GM12878 (cell line): ENCODE results near the gene NFATC3. TPM values are rescaled to one million over a fixed set of nuclear protein-coding genes. Genes with fewer than 3 reads are reported as not detected.

Experiments
- ATAC-seq: fragments of 200-7000 bp; cut with Tn5 transposase; 3 replicates; pipeline ENCODE4 v1.9.1; 2020; ENCODE audit warnings: mild to moderate bottlenecking, moderate library complexity
- BruUV-seq: library from RNA; stranded (reverse); fragments of 400-500 nt; replicated peaks from 2 replicates; lab custom pipeline; 2021; lab: Mats Ljungman, UMichigan
- CTCF ChIA-PET: fragments of 300-600 bp; sonication (Branson Sonifier 250); formaldehyde crosslinking; extraction: SDS; loops from one replicate; lab custom pipeline; 2021; ENCODE audit warnings: inconsistent platforms; lab: Yijun Ruan, JAX
- POLR2A ChIA-PET: fragments of 350-600 bp; formaldehyde crosslinking; extraction: SDS; loops from one replicate; lab custom pipeline; 2021; ENCODE audit warnings: inconsistent platforms; lab: Charles Lee
- RAD21 ChIA-PET: fragments of 300-600 bp; sonication (Branson Sonifier 250); formaldehyde crosslinking; loops from one replicate; lab custom pipeline; 2023; ENCODE audit warnings: antibody characterized with exemption; ENCODE audit not compliant: unreplicated experiment; lab: Charles Lee
- SMC1A ChIA-PET: fragments of 300-600 bp; sonication (Branson Sonifier 250); formaldehyde crosslinking; loops from one replicate; lab custom pipeline; 2023; ENCODE audit not compliant: unreplicated experiment, uncharacterized antibody; lab: Charles Lee
- DNase-seq: peaks from one replicate; pipeline ENCODE4 v3.0.0-alpha.2; 2011; ENCODE audit warnings: low read depth, low spot score
- FAIRE-seq: peaks from 3 replicates; lab custom pipeline; 2011; peaks lifted over from hg19 to GRCh38; lab: Jason Lieb, UNC
- H2AFZ ChIP-seq: 2 replicates; pipeline ENCODE4 v1.6.0; 2011; ENCODE audit warnings: low read depth, low read length, control low read depth; ENCODE audit not compliant: control insufficient read depth
- H3K27ac ChIP-seq: 2 replicates; pipeline ENCODE4 v1.5.1; 2011; ENCODE audit warnings: control low read depth; ENCODE audit not compliant: control insufficient read depth, insufficient read depth
- H3K27me3 ChIP-seq, 2 experiments: replicated peaks in 1 of 2; 2 replicates each; pipeline versions ENCODE4 v1.6.0 to v1.6.1; 2011; ENCODE audit warnings: low read length in 1 of 2; ENCODE audit not compliant: control insufficient read depth in 2 of 2, insufficient read depth in 2 of 2
- H3K36me3 ChIP-seq, 2 experiments: 2 replicates each; pipeline ENCODE4 v1.5.1; 2011; ENCODE audit warnings: low read length in 1 of 2; ENCODE audit not compliant: control insufficient read depth in 2 of 2, insufficient read depth in 2 of 2
- H3K4me1 ChIP-seq: 2 replicates; pipeline ENCODE4 v1.6.1; 2011; ENCODE audit warnings: mild to moderate bottlenecking, low read length, moderate library complexity, mixed read lengths; ENCODE audit not compliant: control insufficient read depth, insufficient read depth
- H3K4me2 ChIP-seq: 2 replicates; pipeline ENCODE4 v1.6.0; 2011; ENCODE audit warnings: control low read depth; ENCODE audit not compliant: control insufficient read depth, insufficient read depth
- H3K4me3 ChIP-seq: fragments of 200-600 bp; sonication (generic); 2 replicates; pipeline ENCODE4 v1.5.1; 2016
- H3K79me2 ChIP-seq: 2 replicates; pipeline ENCODE4 v1.6.0; 2011; ENCODE audit warnings: low read length; ENCODE audit not compliant: control insufficient read depth, insufficient read depth
- H3K9ac ChIP-seq: 2 replicates; pipeline ENCODE4 v1.8.0; 2011; ENCODE audit warnings: low read length, control low read depth, mixed read lengths; ENCODE audit not compliant: control insufficient read depth, insufficient read depth
- H3K9me3 ChIP-seq: replicated peaks from 3 replicates; pipeline ENCODE4 v1.5.1; 2011; ENCODE audit warnings: mild to moderate bottlenecking, low read length; ENCODE audit not compliant: control insufficient read depth, insufficient read depth
- H4K20me1 ChIP-seq: 2 replicates; pipeline ENCODE4 v1.6.0; 2011; ENCODE audit not compliant: control insufficient read depth, insufficient read depth
- BCL11A ChIP-seq: IDR thresholded peaks from 2 replicates; pipeline ENCODE4 v1.6.1; 2011; ENCODE audit warnings: low read depth, low read length
- BCLAF1 ChIP-seq: fragments of 450-650 bp; IDR thresholded peaks from 2 replicates; pipeline ENCODE4 v1.6.1; 2017; ENCODE audit warnings: antibody characterized with exemption, mild to moderate bottlenecking, moderate library complexity
- FOXK2 ChIP-seq: fragments of 450-650 bp; IDR thresholded peaks from 2 replicates; pipeline ENCODE4 v1.6.1; 2017; ENCODE audit warnings: mild to moderate bottlenecking, moderate library complexity
- FOXM1 ChIP-seq: IDR thresholded peaks from 2 replicates; pipeline ENCODE4 v1.6.1; 2012; ENCODE audit warnings: low read depth, mild to moderate bottlenecking, inconsistent platforms, low read length, moderate library complexity
- GABPA ChIP-seq: IDR thresholded peaks from 2 replicates; pipeline ENCODE4 v1.6.1; 2014; ENCODE audit warnings: antibody characterized with exemption, low read depth, mild to moderate bottlenecking, inconsistent platforms
- HCFC1 ChIP-seq: fragments of 150-350 bp; IDR thresholded peaks from 2 replicates; pipeline ENCODE4 v1.6.1; 2014; ENCODE audit warnings: low read length
- HDAC2 ChIP-seq: fragments of 200-600 bp; sonication (generic); IDR thresholded peaks from 2 replicates; pipeline ENCODE4 v1.6.1; 2017
- IRF5 ChIP-seq: fragments of 450-650 bp; IDR thresholded peaks from 2 replicates; pipeline ENCODE4 v1.6.1; 2017; ENCODE audit warnings: borderline replicate concordance
- KLF5 ChIP-seq: fragments of 450-650 bp; IDR thresholded peaks from 2 replicates; pipeline ENCODE4 v1.6.1; 2014; ENCODE audit warnings: mild to moderate bottlenecking; ENCODE audit not compliant: partially characterized antibody
- MTA3 ChIP-seq: IDR thresholded peaks from 2 replicates; pipeline ENCODE4 v1.6.1; 2012; ENCODE audit warnings: low read length, inconsistent platforms, borderline replicate concordance
- MXI1 ChIP-seq: fragments of 150-350 bp; IDR thresholded peaks from 2 replicates; pipeline ENCODE4 v1.6.1; 2011; ENCODE audit warnings: low read depth, mild to moderate bottlenecking, inconsistent platforms, low read length, improper control_type of control experiment
- TCF3 ChIP-seq: IDR thresholded peaks from 2 replicates; pipeline ENCODE4 v1.6.1; 2012; ENCODE audit warnings: low read depth, mild to moderate bottlenecking, low read length, borderline replicate concordance; ENCODE audit not compliant: insufficient read depth
- ZNF384 ChIP-seq: IDR thresholded peaks from 2 replicates; pipeline ENCODE4 v1.6.1; 2012; ENCODE audit warnings: low read depth, mild to moderate bottlenecking, low read length, improper control_type of control experiment, borderline replicate concordance
- WGBS: methylation state at CpG from one replicate; pipeline ENCODE4 v1.1.6; 2016; ENCODE audit warnings: low lambda C conversion rate; ENCODE audit not compliant: insufficient replicate concordance, insufficient coverage; ENCODE audit errors: missing lambda C conversion rate; 5-methylcytosine and 5-hydroxymethylcytosine counted together
- in situ Hi-C: fragments of 300-500 bp; cut with MboI; formaldehyde crosslinking; loops from 9 replicates; pipeline ENCODE4 v1.14.3; 2018; ENCODE audit warnings: mixed read lengths
- intact Hi-C: fragments of 100-400 bp; cut with micrococcal nuclease; formaldehyde crosslinking; loops from one replicate; pipeline ENCODE4 v1.14.2; 2022; ENCODE audit not compliant: unreplicated experiment
- polyA plus RNA-seq, 11 experiments: library from polyadenylated mRNA; depleted of rRNA in 4 of 11; unstranded in 6 of 11; stranded (reverse) in 5 of 11; fragments of >200 nt; fragmentation: Nextera tagmentation in 4 of 11; fragmentation: Illumina TruSeq in 1 of 11; extraction: Ambion mirVana in 4 of 11; extraction: Trizol in 1 of 11; gene quantifications; 1 replicate in 1 of 11; 2 replicates in 10 of 11; pipeline versions ENCODE4 v1.2.1 to v1.2.3, GENCODE V29; 2011 to 2016; ENCODE audit warnings: inconsistent platforms in 2 of 11, missing spikeins in 2 of 11, low read depth in 1 of 11
- total RNA-seq, 4 experiments: library from RNA; depleted of rRNA in 3 of 4; stranded (reverse); fragments of >200 nt in 3 of 4; fragmentation: Illumina TruSeq in 1 of 4; extraction: Trizol in 1 of 4; gene quantifications; 2 replicates each; pipeline versions ENCODE4 v1.2.1 to v1.2.3, GENCODE V29; 2013 to 2021

Gene NFATC3
- total and polyA plus RNA-seq, 10 of the 15 experiments (the other 5 are each of a cell fraction or from before 2014, with no cell fraction given), result 4.2 to 37.6 (median 24.9) TPM

- no peak overlapping the region for H3K27ac ChIP-seq
- no peak for FAIRE-seq
- no peak overlapping the region for H3K4me3 ChIP-seq
- ChIA-PET RAD21 (interaction anchor here (1.0 to 2.4 kb wide), 3 partner anchors 10 to 78 kb away, joined by 4 to 8 read pairs (median 7); no protein-coding TSS in a partner anchor), POLR2A (interaction anchor here (0.6 to 1.0 kb wide), 4 partner anchors 13 to 279 kb away, joined by 3 to 5 read pairs (median 4); no protein-coding TSS in a partner anchor), CTCF (interaction anchor here (1.6 to 3.4 kb wide), 4 partner anchors 10 to 78 kb away, joined by 11 to 25 read pairs (median 16); partner anchors contain the start of gene SLC7A6)
- no peak for DNase-seq
- H3K4me1 ChIP-seq, result peaks cover 15% of the 10 kb centered on the region
- in situ Hi-C loops (no loop called here), intact Hi-C loops (no loop called here)
- WGBS, result 91% methylated on average over 6 of the region's 6 CpGs
- no peak for ATAC-seq
- no peak overlapping the region for H2AFZ ChIP-seq
- no peaks in the 10 kb centered on the region for H3K27me3 ChIP-seq
- H3K79me2 ChIP-seq, result no peaks in the 10 kb centered on the region
- no TSS peak for BruUV-seq
- no peak overlapping the region for H3K9ac ChIP-seq
- TF ChIP-seq KLF5, result no peak
- TF ChIP-seq TCF3, result no peak
- TF ChIP-seq MXI1, result no peak
- TF ChIP-seq MTA3, result no peak
- TF ChIP-seq HCFC1, result no peak
- no peak for TF ChIP-seq BCL11A
- TF ChIP-seq HDAC2, result no peak
- TF ChIP-seq FOXK2, result no peak
- TF ChIP-seq BCLAF1, result no peak
- TF ChIP-seq IRF5, result no peak
- TF ChIP-seq FOXM1, result no peak
- no peak for TF ChIP-seq GABPA
- TF ChIP-seq ZNF384, result no peak
- TF ChIP-seq, all 136 proteins: peak for 0
- Histone ChIP-seq H3K36me3 (peaks cover 1 to 3% of the 10 kb centered on the region in 2 experiments; a peak in 2 of 4 replicates), H3K4me2 (no peak overlapping the region), H4K20me1 (no peaks in the 10 kb centered on the region), H3K9me3 (no peaks in the 10 kb centered on the region)
- SMC1A ChIA-PET, result interaction anchor here (1.9 to 2.6 kb wide), 2 partner anchors 11 to 78 kb away, joined by 10 to 13 read pairs; no protein-coding TSS in a partner anchor
Observed at GRCh38 chr16:68250951-68251350, 165.8 kb downstream of the NFATC3 start.
